Karpas-422 (cell line): Measurements from ENCODE around the gene INCA1. TPM values are rescaled to one million over a fixed set of nuclear protein-coding genes. Genes with fewer than 3 reads are reported as not detected.

Source experiments
- DNase-seq: peaks from one replicate; pipeline ENCODE4 v3.0.0-alpha.2; 2015
- H2AFZ ChIP-seq: fragments of 200-600 bp; sonication (generic); 2 replicates; pipeline ENCODE4 v1.6.1; 2014; ENCODE audit warnings: antibody characterized with exemption, low read length, mixed read lengths
- H3K27ac ChIP-seq: fragments of 200-600 bp; sonication (generic); 2 replicates; pipeline ENCODE4 v1.5.1; 2014; ENCODE audit warnings: mild to moderate bottlenecking, low read length, moderate library complexity
- H3K27me3 ChIP-seq: fragments of 200-600 bp; sonication (generic); 2 replicates; pipeline ENCODE4 v1.6.1; 2014; ENCODE audit warnings: low read length, mixed read lengths
- H3K36me3 ChIP-seq: fragments of 200-600 bp; sonication (generic); 2 replicates; pipeline ENCODE4 v1.6.1; 2014; ENCODE audit warnings: low read length, mixed read lengths; ENCODE audit not compliant: insufficient read depth
- H3K4me1 ChIP-seq: fragments of 200-600 bp; sonication (generic); 2 replicates; pipeline ENCODE4 v1.6.1; 2014; ENCODE audit warnings: mild to moderate bottlenecking, low read length, mixed read lengths
- H3K4me2 ChIP-seq: fragments of 200-600 bp; sonication (generic); 2 replicates; pipeline ENCODE4 v1.6.1; 2014; ENCODE audit warnings: low read length, low read depth, mild to moderate bottlenecking; ENCODE audit not compliant: poor library complexity, severe bottlenecking
- H3K4me3 ChIP-seq: fragments of 200-600 bp; sonication (generic); 2 replicates; pipeline ENCODE4 v1.5.1; 2014; ENCODE audit warnings: mild to moderate bottlenecking, antibody characterized with exemption, low read length, mixed read lengths
- H3K79me2 ChIP-seq: fragments of 200-600 bp; sonication (generic); 2 replicates; pipeline ENCODE4 v1.6.1; 2014; ENCODE audit warnings: mild to moderate bottlenecking, low read length, mixed read lengths
- H3K9ac ChIP-seq: fragments of 200-600 bp; sonication (generic); 2 replicates; pipeline ENCODE4 v1.6.0; 2014; ENCODE audit warnings: low read length
- H3K9me2 ChIP-seq: fragments of 200-600 bp; sonication (generic), shearing (Covaris generic); replicated peaks from 2 replicates; pipeline ENCODE4 v1.6.0; 2014; ENCODE audit warnings: mild to moderate bottlenecking, low read length, moderate library complexity; ENCODE audit not compliant: insufficient read depth
- H3K9me3 ChIP-seq: fragments of 300-700, 200-600 bp; sonication (generic); 2 replicates; pipeline ENCODE4 v1.6.1; 2014; ENCODE audit warnings: low read length, mixed read lengths
- H4K20me1 ChIP-seq: fragments of 200-600 bp; sonication (generic); 2 replicates; pipeline ENCODE4 v1.6.1; 2014; ENCODE audit warnings: mild to moderate bottlenecking, antibody characterized with exemption, low read length, low read depth; ENCODE audit not compliant: insufficient read depth
- total RNA-seq: library from RNA; depleted of rRNA; stranded (reverse); fragments of >200 nt; shearing (Covaris generic); gene quantifications from 2 replicates; pipeline ENCODE4 v1.2.3, GENCODE V29; 2014; ENCODE audit warnings: low replicate concordance

The INCA1 gene
- total RNA-seq, 1 experiment from 2014 or later = not detected

- Histone ChIP-seq H4K20me1 (no peaks in the 10 kb centered on the region), H3K79me2 (peaks cover 13% of the 10 kb centered on the region), H2AFZ (no peak overlapping the region), H3K4me2 (no peak overlapping the region), H3K9me3 (no peaks in the 10 kb centered on the region), H3K27me3 (no peaks in the 10 kb centered on the region), H3K4me3 (no peak overlapping the region), H3K36me3 (peaks cover 5% of the 10 kb centered on the region; the same call in 1 of the 2 replicates), H3K9ac (no peak overlapping the region), H3K27ac (no peak overlapping the region), H3K4me1 (peaks cover 24% of the 10 kb centered on the region), H3K9me2 (no peaks in the 10 kb centered on the region)
- DNase-seq = no peak
These were observed 27.0 kb downstream of the INCA1 start for GRCh38 chr17:4970273-4970672.

GRCh38 chr17:4969551-4970173 is 27.7 kb downstream of the INCA1 start:
- Histone ChIP-seq H3K4me2 (no peak overlapping the region), H3K36me3 (peaks cover 7% of the 10 kb centered on the region; the same call in 1 of the 2 replicates), H3K9ac (no peak overlapping the region), H3K4me3 (no peak overlapping the region), H3K27me3 (no peaks in the 10 kb centered on the region), H3K9me2 (no peaks in the 10 kb centered on the region), H2AFZ (no peak overlapping the region), H4K20me1 (no peaks in the 10 kb centered on the region), H3K9me3 (no peaks in the 10 kb centered on the region), H3K4me1 (peaks cover 24% of the 10 kb centered on the region), H3K27ac (no peak overlapping the region), H3K79me2 (peaks cover 14% of the 10 kb centered on the region)
- DNase-seq = no peak

GRCh38 chr17:4969047-4969550 is 28.2 kb downstream of the INCA1 start:
- Histone ChIP-seq H2AFZ (no peak overlapping the region), H3K27ac (no peak overlapping the region), H3K4me2 (no peak overlapping the region), H3K4me1 (peaks cover 24% of the 10 kb centered on the region), H3K36me3 (peaks cover 7% of the 10 kb centered on the region; the same call in 1 of the 2 replicates), H3K9me3 (no peaks in the 10 kb centered on the region), H3K79me2 (peaks cover 14% of the 10 kb centered on the region), H3K9ac (no peak overlapping the region), H3K4me3 (no peak overlapping the region), H3K27me3 (no peaks in the 10 kb centered on the region), H4K20me1 (no peaks in the 10 kb centered on the region), H3K9me2 (no peaks in the 10 kb centered on the region)
- DNase-seq = no peak

- Histone ChIP-seq H3K36me3 (peaks cover 7% of the 10 kb centered on the region; the same call in 1 of the 2 replicates), H3K4me2 (peak overlapping the region; percentile 82), H3K9me2 (no peaks in the 10 kb centered on the region), H4K20me1 (no peaks in the 10 kb centered on the region), H2AFZ (no peak overlapping the region), H3K79me2 (peaks cover 14% of the 10 kb centered on the region), H3K27me3 (no peaks in the 10 kb centered on the region), H3K4me3 (peak overlapping the region; percentile 71), H3K4me1 (peaks cover 24% of the 10 kb centered on the region), H3K27ac (no peak overlapping the region), H3K9ac (peak overlapping the region; percentile 82), H3K9me3 (no peaks in the 10 kb centered on the region)
- DNase-seq = no peak
These were observed 28.8 kb downstream of the INCA1 start for GRCh38 chr17:4968486-4969046.

- peak within 1 kb of the TSS; percentile 84 for H3K9ac ChIP-seq
- H3K4me3 ChIP-seq = peak within 1 kb of the TSS; percentile 71
- H3K4me2 ChIP-seq = peak within 1 kb of the TSS; percentile 82
- peaks cover 24% of the 10 kb centered on the region for H3K4me1 ChIP-seq
- DNase-seq = peak; percentile 98
- peaks cover 14% of the 10 kb centered on the region for H3K79me2 ChIP-seq
- no peaks in the 10 kb centered on the region for H4K20me1 ChIP-seq
- H3K9me2 ChIP-seq = no peaks in the 10 kb centered on the region
- H3K27me3 ChIP-seq = no peaks in the 10 kb centered on the region
- H3K36me3 ChIP-seq = peaks cover 5% of the 10 kb centered on the region; the same call in 1 of the 2 replicates
- no peaks in the 10 kb centered on the region for H3K9me3 ChIP-seq
- peak within 1 kb of the TSS; percentile 74 for H3K27ac ChIP-seq
- H2AFZ ChIP-seq = peak within 1 kb of the TSS; percentile 65; the same call in 1 of the 2 replicates
These were observed 29.5 kb downstream of the INCA1 start, which contains the start of gene SPAG7 for GRCh38 chr17:4967539-4968485. Gene SPAG7, minus strand, starts transcription at chr17:4967817. Its CDS starts 13 bp downstream, at chr17:4967804.

- Histone ChIP-seq H3K4me3 (peak overlapping the region; percentile 71), H3K9ac (peak overlapping the region; percentile 84), H4K20me1 (no peaks in the 10 kb centered on the region), H3K36me3 (peaks cover 5% of the 10 kb centered on the region; the same call in 1 of the 2 replicates), H3K9me2 (no peaks in the 10 kb centered on the region), H3K9me3 (no peaks in the 10 kb centered on the region), H3K79me2 (peaks cover 14% of the 10 kb centered on the region), H2AFZ (peak overlapping the region; percentile 65; the same call in 1 of the 2 replicates), H3K4me2 (peak overlapping the region; percentile 82), H3K27ac (peak overlapping the region; percentile 74), H3K27me3 (no peaks in the 10 kb centered on the region), H3K4me1 (peaks cover 24% of the 10 kb centered on the region)
- DNase-seq = peak; percentile 99
These were observed 30.3 kb downstream of the INCA1 start for GRCh38 chr17:4966844-4967538.

GRCh38 chr17:4965311-4965986 is 31.9 kb downstream of the INCA1 start:
- H3K27ac ChIP-seq = no peak overlapping the region
- no peak for DNase-seq
- H3K9me3 ChIP-seq = no peaks in the 10 kb centered on the region

More at GRCh38 chr17:4965311-4965986, 31.9 kb downstream of the INCA1 start:
- H3K4me3 ChIP-seq = no peak overlapping the region
- H3K27me3 ChIP-seq = no peaks in the 10 kb centered on the region
- peaks cover 28% of the 10 kb centered on the region for H3K4me1 ChIP-seq
- no peak overlapping the region for H3K4me2 ChIP-seq
- H3K9ac ChIP-seq = no peak overlapping the region
- no peaks in the 10 kb centered on the region for H3K9me2 ChIP-seq
- no peaks in the 10 kb centered on the region for H4K20me1 ChIP-seq
- H3K79me2 ChIP-seq = peaks cover 14% of the 10 kb centered on the region
- peaks cover 5% of the 10 kb centered on the region; the same call in 1 of the 2 replicates for H3K36me3 ChIP-seq
- H2AFZ ChIP-seq = no peak overlapping the region
